GM19452 (cell line): ENCODE measurements around the gene ABLIM3.

ENCODE experiments used
- ATAC-seq: cut with Tn5 transposase; IDR thresholded peaks from one replicate; pipeline ENCODE4 v1.9.1; 2021; ENCODE audit not compliant: unreplicated experiment

Gene ABLIM3

GRCh38 chr5:149132474-149132873, 8.8 kb upstream of the ABLIM3 start:
- no peak for ATAC-seq

- ATAC-seq: no peak
Observed at GRCh38 chr5:149133795-149134777, 7.2 kb upstream of the ABLIM3 start.

GRCh38 chr5:149134778-149135500, 6.4 kb upstream of the ABLIM3 start:
- ATAC-seq: no peak

GRCh38 chr5:149135536-149136201, 5.6 kb upstream of the ABLIM3 start:
- ATAC-seq: no peak

- no peak for ATAC-seq
Observed at GRCh38 chr5:149138182-149138923, 2.9 kb upstream of the ABLIM3 start.

- no peak for ATAC-seq
Observed at GRCh38 chr5:149140197-149141002, 893 bp upstream of the ABLIM3 start.

GRCh38 chr5:149141957-149142851, 911 bp downstream of the ABLIM3 start:
- no peak for ATAC-seq

- ATAC-seq: no peak
Observed at GRCh38 chr5:149143470-149143869, 2.2 kb downstream of the ABLIM3 start.

- no peak for ATAC-seq
Observed at GRCh38 chr5:149144637-149145036, 3.3 kb downstream of the ABLIM3 start.

- ATAC-seq: no peak
Observed at GRCh38 chr5:149145138-149145537, 3.8 kb downstream of the ABLIM3 start.

- no peak for ATAC-seq
Observed at GRCh38 chr5:149147676-149148075, 6.4 kb downstream of the ABLIM3 start.

GRCh38 chr5:149149942-149150341, 8.6 kb downstream of the ABLIM3 start:
- no peak for ATAC-seq

GRCh38 chr5:149150457-149150856, 9.2 kb downstream of the ABLIM3 start:
- ATAC-seq: no peak

GRCh38 chr5:149151717-149152116, 10.4 kb downstream of the ABLIM3 start:
- ATAC-seq: no peak

- ATAC-seq: no peak
Observed at GRCh38 chr5:149152317-149152746, 11.0 kb downstream of the ABLIM3 start.

GRCh38 chr5:149153193-149153750, 12.0 kb downstream of the ABLIM3 start:
- no peak for ATAC-seq

GRCh38 chr5:149153751-149154610, 12.7 kb downstream of the ABLIM3 start:
- no peak for ATAC-seq

GRCh38 chr5:149154650-149155049, 13.4 kb downstream of the ABLIM3 start:
- no peak for ATAC-seq
